Uterus (tissue), 2 donors: ENCODE results near the gene PXT1.

Source experiments
- POLR2A ChIP-seq, 2 donors: fragments of 450-650 bp; IDR thresholded peaks; one replicate each; pipeline ENCODE4 v1.6.1; 2016; ENCODE audit warnings: antibody characterized with exemption in 2 of 2, mild to moderate bottlenecking in 1 of 2, moderate library complexity in 1 of 2
- TF ChIP-seq, protein P1 (sequence below), 4 experiments: fragments of 200-600 bp in 2 of 4; fragments of 450-650 bp in 2 of 4; sonication (generic) in 2 of 4; IDR thresholded peaks; one replicate each; pipeline ENCODE4 v1.5.1; 2016 to 2019; ENCODE audit warnings: antibody characterized with exemption in 4 of 4, mild to moderate bottlenecking in 2 of 4, moderate library complexity in 1 of 4

DNA sequence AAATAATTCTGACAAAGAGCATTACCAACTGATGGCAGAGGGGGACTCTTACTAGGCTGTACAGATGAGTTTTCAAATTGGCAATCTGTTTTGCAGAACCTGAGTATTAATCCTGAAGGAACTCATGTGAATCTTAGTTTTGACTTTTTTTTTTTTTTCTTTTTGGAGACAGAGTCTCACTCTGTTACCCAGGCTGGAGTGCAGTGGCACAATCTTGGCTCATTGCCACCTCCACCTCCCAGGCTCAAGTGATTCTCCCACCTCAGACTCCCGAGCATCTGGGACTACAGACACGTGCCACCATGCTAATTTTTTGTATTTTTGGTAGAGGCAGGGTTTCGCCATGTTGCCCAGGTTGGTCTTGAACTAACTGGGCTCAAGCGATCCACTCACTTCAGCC lies 49.4 kb upstream of the PXT1 start:
- TF ChIP-seq, protein P1, sequence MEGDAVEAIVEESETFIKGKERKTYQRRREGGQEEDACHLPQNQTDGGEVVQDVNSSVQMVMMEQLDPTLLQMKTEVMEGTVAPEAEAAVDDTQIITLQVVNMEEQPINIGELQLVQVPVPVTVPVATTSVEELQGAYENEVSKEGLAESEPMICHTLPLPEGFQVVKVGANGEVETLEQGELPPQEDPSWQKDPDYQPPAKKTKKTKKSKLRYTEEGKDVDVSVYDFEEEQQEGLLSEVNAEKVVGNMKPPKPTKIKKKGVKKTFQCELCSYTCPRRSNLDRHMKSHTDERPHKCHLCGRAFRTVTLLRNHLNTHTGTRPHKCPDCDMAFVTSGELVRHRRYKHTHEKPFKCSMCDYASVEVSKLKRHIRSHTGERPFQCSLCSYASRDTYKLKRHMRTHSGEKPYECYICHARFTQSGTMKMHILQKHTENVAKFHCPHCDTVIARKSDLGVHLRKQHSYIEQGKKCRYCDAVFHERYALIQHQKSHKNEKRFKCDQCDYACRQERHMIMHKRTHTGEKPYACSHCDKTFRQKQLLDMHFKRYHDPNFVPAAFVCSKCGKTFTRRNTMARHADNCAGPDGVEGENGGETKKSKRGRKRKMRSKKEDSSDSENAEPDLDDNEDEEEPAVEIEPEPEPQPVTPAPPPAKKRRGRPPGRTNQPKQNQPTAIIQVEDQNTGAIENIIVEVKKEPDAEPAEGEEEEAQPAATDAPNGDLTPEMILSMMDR (IDR thresholded peaks at IDR 0.05) = no peak
- no peak for TF ChIP-seq POLR2A (IDR thresholded peaks at IDR 0.05)
